ENCODE measurements around the gene MKRN2OS.
A peak's percentile ranks its signal among the peaks of the same experiment; 100 is the strongest.
"Not testable (repeated sequence)": the region's sequence is repeated elsewhere in the genome, so short reads cannot be mapped to it uniquely, and the experiment has no call there.

Gene MKRN2OS

DNA sequence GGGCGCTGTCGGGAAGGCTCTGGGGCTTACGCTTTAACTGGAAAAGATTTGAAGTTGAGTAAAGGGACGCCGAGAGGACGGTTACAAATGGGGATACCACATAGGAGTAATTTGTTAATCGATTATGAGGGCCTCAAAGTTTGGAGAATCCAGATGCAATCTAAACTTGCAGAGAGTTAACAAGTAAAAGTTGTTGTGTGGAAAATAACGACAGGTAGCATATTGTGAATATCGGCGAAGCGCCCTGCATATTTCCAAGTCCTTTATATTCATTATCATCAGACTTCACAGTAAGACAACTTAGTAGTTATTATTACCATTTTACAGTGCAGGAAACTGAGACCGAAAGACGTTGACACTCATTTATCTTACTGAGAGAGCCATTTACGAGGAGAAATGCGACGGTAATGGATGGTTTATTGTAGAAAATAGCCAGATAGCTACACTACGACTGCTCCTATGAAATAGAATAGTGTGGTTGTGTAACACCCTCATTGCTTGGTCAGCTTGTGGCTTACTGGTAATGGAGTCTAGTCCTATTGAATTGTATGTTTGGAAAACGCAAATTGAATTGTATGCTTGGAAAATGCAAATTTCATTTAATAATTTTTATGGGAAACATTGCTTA is 12.3 kb upstream of the MKRN2OS start:
- Histone ChIP-seq H3K27ac (peak overlapping the region; percentile 83 to 96), H3K4me3 (peak overlapping the region; percentile 91)
- TF ChIP-seq, protein P1, sequence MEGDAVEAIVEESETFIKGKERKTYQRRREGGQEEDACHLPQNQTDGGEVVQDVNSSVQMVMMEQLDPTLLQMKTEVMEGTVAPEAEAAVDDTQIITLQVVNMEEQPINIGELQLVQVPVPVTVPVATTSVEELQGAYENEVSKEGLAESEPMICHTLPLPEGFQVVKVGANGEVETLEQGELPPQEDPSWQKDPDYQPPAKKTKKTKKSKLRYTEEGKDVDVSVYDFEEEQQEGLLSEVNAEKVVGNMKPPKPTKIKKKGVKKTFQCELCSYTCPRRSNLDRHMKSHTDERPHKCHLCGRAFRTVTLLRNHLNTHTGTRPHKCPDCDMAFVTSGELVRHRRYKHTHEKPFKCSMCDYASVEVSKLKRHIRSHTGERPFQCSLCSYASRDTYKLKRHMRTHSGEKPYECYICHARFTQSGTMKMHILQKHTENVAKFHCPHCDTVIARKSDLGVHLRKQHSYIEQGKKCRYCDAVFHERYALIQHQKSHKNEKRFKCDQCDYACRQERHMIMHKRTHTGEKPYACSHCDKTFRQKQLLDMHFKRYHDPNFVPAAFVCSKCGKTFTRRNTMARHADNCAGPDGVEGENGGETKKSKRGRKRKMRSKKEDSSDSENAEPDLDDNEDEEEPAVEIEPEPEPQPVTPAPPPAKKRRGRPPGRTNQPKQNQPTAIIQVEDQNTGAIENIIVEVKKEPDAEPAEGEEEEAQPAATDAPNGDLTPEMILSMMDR (IDR thresholded peaks at IDR 0.05): no peak
- DNase-seq (ENCODE audit: low spot score): no peak

DNA sequence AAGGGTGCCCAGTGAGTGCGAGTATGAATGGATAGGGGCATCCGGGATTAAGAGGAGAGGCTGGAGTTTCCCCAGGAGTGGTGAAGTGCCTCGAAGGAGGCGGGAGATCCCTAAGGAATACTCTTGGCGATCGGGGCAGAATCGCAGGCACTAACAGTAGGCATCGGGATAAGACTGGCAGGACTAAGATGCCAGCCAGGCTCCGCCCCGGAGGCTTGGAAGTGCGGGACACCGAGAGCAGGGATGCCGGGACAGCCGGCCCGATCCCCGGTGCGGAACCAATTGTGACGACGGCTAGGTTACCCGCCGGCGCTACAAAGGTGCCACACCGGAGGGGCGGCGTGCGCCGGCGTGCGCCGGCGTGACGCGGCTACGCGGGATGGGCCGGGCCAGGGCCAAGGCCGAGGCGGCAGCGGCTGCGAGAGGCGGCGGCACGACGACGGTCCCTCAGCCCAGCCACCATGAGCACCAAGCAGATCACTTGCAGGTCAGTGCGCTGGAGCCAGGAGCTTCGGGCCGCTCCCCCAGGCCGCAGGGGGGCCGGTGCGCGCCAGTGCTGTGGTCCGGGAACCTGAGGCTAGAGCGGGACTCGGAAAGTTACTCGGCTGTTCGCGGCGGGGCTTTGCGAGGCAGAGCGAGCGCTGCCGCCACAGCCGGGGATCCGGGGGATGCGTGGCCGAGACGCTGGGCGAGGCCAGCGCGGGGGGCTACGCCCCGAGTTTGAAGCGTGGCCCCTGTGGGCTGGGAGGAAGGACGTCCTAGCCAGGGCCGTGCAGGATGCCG is 11.6 kb upstream of the MKRN2OS start, which contains the start of gene MKRN2:
Gene MKRN2, plus strand, starts transcription at position 398 of the 783 bp plus-strand sequence. Its CDS starts 64 bp downstream, at position 462.
- peak within 1 kb of the TSS; percentile 91 for H3K4me3 ChIP-seq
- peak; percentile 96 for DNase-seq (ENCODE audit: low spot score)
- TF ChIP-seq, protein P1 (IDR thresholded peaks at IDR 0.05): no peak
- peak within 1 kb of the TSS; percentile 83 to 96 for H3K27ac ChIP-seq

DNA sequence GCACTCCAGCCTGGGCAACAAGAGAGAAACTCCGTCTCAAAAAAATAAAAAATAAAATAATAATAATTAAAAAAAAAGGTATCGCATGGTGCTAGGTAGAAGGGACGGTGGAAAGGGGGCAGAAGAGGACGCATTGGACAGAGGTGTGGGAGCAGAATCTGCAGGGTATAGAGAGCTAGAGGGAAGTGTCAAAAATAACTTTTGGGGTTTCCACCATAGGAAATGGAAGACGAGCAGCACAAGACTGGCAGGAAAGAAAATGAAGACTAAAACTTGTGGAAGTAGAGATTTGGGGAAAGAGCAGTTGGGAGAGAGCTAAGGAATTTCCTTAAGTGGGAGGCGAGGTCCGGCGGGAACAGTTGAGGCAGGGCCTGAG is 11.0 kb upstream of the MKRN2OS start:
- H3K4me3 ChIP-seq: peak overlapping the region; percentile 91
- no peak for DNase-seq (ENCODE audit: low spot score)
- peak overlapping the region; percentile 83 to 96 for H3K27ac ChIP-seq
- TF ChIP-seq, protein P1 (IDR thresholded peaks at IDR 0.05): no peak

DNA sequence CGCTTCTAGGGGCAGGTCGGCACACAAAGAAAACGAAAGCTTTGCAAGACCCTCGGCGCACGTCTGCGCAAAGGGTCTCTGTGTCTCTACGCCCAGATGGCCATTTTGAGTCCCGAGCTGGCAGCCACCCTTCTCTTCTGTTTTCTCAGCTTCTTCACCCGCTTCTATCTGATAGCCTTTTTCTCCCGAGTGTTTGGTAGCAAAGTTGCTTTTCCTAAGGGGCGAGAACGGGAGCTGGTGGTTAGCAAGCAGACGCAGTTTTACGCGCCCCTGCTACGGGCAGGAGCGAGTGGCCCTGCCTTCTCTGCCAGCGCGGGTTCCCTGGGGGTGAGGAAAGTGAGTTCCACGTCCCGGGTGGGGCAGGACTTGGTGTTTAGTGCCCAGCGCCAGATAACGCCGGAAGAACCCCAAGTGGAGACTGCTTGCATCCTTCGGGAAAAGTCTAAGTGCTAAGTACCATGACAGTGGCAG is 8.7 kb upstream of the MKRN2OS start:
- no peak overlapping the region for H3K27ac ChIP-seq

DNA sequence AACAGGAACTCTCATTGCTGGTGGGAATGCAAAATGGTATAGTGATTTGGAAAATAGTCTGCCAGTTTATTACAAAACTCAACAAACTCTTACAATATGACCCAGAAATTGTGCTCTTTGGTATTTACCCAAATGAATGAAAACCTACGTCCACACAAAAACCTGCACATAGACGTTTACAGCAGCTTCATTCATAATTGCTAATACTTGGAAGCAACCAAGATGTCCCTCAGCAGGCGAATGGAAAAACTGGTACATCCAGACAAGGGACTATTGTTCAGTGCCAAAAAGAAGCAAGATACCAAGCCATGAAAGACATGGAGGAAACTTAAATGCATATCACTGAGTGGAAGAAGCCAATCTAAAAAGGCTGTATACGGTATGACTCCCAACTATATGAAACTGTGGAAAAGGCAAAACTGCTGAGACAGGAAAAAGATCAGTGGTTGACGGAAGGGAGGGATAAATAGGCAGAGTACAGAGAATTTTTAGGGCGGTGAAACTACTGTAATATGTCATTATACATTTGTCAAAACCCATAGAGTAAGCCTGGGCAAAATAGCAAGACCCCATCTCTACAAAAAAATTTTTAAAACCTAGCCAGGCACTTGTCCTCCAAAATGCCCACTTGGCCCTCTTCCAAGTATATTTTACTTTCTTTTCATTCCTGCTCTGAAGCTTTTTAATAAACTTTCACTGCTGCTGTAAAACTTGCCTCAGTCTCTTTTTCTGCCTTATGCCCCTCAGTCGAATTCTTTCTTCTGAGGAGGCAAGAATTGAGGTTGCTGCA is 4.9 kb upstream of the MKRN2OS start:
- TF ChIP-seq, protein P1 (IDR thresholded peaks at IDR 0.05): no peak
- DNase-seq (ENCODE audit: low spot score): no peak

More for the DNA sequence above, 8.7 kb upstream of the MKRN2OS start:
- peak overlapping the region; percentile 69 for H3K4me3 ChIP-seq
- DNase-seq (ENCODE audit: low spot score): no peak
- TF ChIP-seq, protein P1 (IDR thresholded peaks at IDR 0.05): no peak

DNA sequence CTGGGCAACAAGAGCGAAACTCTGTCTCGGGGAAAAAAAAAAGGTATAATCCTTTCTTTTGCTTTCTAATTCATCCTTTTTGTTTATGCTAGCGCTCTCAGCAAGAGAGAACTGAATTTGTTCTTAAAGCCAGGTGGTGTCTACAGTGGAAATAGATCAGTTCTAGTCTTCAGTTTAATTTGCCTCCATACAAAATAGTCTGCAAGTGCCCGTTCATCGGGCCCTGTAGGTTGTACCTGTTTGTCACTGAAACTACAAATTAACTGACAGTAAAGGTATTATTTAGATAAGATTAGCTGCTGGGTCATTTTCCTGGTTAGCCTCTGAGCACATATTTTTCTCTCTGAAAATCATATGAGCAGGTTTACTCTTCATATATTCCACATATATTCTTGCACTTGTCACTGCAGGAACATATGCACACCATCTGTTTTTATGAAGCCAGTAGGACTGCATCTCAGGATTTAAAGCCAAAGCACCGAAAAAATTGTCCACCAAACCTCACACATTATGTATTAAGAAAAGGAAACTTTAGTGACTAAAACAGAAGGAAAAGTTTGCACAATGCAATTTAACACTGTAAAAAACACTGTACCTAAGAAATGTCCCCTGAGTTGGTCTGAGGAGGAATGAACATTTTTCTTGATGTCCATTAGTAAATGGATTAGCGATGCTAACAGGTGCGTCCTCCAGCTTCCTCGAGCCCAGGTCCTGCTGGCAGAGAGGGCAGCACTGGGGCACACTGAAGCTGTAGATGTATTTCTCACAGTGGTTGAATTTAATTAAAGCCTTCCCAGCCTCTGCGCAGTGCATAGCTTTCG is 437 bp downstream of the MKRN2OS start:
- TF ChIP-seq, protein P1 (IDR thresholded peaks at IDR 0.05): no peak
- Histone ChIP-seq H3K4me3 (no peak overlapping the region), H3K27ac (no peak overlapping the region)
- DNase-seq (ENCODE audit: low spot score): no peak

More for the DNA sequence above, 4.9 kb upstream of the MKRN2OS start:
- no peak overlapping the region for H3K4me3 ChIP-seq
- H3K27ac ChIP-seq: no peak overlapping the region

DNA sequence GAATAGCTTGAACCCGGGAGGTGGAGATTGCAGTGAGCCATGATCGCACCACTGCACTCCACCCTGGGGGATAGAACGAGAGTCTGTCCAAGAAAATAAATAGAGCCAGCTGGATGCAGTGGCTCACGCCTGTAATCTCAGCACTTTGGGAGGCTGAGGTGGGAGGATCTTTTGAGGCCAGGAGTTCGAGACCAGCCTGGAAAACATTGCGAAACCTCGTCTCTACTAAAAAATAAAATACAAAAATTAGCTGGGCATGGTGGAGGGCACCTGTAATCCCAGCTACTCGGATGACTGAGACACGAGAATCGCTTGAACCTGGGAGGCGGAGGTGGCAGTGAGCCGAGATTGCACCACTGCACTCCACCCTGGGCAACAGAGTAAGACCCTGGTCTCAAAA is 1.8 kb downstream of the MKRN2OS start:
- H3K4me3 ChIP-seq; DNase-seq (ENCODE audit: low spot score); H3K27ac ChIP-seq: not testable (repeated sequence)

All from coronary artery (tissue), 2 donors.